ENCODE results near the gene UMODL1.

The UMODL1 gene, protein sequence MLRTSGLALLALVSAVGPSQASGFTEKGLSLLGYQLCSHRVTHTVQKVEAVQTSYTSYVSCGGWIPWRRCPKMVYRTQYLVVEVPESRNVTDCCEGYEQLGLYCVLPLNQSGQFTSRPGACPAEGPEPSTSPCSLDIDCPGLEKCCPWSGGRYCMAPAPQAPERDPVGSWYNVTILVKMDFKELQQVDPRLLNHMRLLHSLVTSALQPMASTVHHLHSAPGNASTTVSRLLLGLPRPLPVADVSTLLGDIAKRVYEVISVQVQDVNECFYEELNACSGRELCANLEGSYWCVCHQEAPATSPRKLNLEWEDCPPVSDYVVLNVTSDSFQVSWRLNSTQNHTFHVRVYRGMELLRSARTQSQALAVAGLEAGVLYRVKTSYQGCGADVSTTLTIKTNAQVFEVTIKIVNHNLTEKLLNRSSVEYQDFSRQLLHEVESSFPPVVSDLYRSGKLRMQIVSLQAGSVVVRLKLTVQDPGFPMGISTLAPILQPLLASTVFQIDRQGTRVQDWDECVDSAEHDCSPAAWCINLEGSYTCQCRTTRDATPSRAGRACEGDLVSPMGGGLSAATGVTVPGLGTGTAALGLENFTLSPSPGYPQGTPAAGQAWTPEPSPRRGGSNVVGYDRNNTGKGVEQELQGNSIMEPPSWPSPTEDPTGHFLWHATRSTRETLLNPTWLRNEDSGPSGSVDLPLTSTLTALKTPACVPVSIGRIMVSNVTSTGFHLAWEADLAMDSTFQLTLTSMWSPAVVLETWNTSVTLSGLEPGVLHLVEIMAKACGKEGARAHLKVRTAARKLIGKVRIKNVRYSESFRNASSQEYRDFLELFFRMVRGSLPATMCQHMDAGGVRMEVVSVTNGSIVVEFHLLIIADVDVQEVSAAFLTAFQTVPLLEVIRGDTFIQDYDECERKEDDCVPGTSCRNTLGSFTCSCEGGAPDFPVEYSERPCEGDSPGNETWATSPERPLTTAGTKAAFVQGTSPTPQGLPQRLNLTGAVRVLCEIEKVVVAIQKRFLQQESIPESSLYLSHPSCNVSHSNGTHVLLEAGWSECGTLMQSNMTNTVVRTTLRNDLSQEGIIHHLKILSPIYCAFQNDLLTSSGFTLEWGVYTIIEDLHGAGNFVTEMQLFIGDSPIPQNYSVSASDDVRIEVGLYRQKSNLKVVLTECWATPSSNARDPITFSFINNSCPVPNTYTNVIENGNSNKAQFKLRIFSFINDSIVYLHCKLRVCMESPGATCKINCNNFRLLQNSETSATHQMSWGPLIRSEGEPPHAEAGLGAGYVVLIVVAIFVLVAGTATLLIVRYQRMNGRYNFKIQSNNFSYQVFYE

GRCh38 chr21:42071146-42071737 lies at the start of gene UMODL1:
UMODL1 (plus strand) TSS chr21:42071317; CDS start chr21:42071317, 0 bp downstream.
- DNase-seq (ENCODE audit: low read depth) = no peak

DNA sequence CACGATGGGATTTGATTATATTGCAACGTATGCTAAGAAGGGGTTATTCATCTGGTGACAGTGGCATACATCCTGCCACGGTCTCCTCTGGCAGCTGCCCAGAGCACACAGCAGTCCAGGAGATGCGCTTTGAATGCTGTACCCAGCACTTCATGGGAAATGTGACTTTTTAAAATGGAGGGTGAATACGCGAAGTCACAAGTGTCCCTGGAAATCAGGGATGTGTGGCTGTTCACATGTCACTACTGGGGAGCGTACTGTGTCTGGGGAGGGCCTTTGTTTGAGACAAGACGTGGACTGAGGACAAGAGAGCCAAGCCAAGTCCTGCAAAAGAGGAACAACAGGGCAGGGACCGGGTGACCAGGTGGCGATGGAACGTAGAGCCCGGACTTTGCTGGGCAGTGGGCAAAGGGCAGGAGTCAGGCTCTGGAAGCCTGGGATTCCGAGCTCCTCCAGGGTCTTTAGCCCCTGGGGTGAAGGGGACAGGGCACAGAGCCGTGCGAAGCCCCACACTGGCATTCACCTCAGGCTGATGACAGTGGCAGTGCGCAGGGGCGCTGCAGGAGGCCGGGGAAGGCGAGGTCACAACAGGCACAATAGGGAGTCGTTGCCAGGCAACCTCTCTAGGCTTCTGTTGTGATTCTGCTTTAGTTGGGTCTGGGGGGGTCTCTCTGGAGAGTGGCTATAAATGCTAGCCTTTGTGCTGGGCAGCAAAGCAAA lies 49.6 kb upstream of the UMODL1 start:
- no peak for DNase-seq (ENCODE audit: low read depth)

GRCh38 chr21:42022091-42022430 lies 49.1 kb upstream of the UMODL1 start:
- no peak for DNase-seq (ENCODE audit: low read depth)

GRCh38 chr21:42022906-42023305 lies 48.2 kb upstream of the UMODL1 start:
- no peak for DNase-seq (ENCODE audit: low read depth)

DNA sequence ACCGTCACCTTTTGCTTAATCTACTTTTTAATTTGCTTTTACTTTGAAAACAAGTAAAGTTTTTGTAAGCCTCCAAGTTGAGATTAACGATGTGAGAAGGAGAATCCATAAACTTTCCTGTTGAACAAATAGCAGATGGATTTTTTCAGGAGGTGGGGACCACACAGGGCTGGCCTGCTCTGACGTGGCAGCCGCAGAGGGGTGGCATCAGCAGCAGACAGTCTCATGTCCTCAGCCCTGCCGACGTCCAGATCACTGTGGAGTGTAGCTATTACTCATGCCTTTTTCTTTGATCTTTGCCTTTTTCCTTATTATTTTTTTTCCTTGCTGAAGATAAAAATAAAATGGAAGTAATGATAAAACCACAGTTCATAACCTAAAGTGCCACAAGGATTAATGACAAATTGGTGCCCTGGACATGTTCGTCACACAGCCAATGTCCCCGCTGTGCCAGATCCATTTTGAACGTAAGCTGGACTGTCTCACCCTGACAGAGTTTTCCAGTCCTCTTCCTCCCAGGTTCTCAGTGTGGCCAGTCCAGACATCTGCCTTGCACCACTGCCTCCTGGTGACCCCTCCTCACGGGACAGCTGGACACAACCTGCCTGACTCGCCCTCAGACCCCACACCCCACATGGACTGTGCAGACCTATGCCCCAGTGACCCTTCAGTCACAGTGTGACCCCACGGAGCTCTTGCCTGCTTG lies 45.6 kb upstream of the UMODL1 start:
- no peak for DNase-seq (ENCODE audit: low read depth)

DNA sequence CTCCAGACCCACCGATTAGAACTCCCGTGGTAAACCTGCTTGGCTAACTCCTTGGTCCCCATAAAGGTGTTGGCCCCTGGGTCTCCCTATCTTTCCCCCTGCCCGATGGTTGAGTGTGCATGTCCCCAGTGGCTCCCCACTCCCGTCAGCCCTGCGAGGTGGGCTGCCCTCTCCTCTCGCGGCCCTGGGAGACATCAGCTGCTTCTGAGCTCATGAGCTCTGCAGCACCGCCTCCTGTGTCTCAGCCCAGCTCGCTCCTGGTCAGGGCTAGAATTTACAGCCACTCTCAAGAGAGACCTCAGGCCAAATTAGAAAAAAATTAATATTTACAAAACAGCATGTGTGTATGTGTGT lies 45.1 kb upstream of the UMODL1 start:
- DNase-seq (ENCODE audit: low read depth) = no peak

DNA sequence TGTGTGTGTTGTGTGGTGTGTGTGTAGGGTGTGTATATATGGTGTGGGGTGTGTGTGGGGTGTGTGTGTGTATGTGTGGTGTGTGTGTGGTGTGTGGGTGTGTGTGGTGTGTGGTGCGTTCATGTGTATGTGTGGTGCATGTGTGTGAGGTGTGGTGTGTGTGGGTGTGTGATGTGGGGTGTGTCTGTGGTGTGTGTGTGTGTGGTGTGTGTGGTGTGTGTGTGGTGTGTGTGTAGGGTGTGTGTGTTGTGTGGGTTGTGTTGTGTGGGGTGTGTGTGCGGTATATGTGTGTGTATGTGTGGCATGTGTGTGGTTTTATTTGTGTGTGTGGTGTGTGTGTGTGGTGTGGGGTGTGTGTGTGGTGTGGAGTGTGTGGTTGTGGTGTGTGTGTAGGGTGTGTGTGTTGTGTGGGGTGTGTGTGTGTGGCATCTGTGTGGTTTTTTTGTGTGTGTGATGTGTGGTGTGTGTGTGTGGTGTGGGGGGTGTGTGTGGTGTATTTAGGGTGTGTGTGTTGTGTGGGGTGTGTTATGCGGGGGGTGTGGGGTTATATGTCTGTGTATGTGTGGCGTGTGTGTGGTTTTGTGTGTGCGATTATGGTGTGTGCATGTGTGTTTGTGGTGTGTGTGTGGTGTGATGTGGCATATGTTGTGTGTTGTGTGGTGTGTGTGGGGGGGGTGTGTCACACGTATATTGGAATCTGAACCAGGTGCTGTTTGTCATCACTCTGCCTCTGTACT lies 43.9 kb upstream of the UMODL1 start:
- DNase-seq (ENCODE audit: low read depth) = no peak

- DNase-seq (ENCODE audit: low read depth) = no peak
Observed at GRCh38 chr21:42027822-42028765, 43.0 kb upstream of the UMODL1 start.

- DNase-seq (ENCODE audit: low read depth) = no peak
Observed at GRCh38 chr21:42028766-42029425, 42.2 kb upstream of the UMODL1 start.

DNA sequence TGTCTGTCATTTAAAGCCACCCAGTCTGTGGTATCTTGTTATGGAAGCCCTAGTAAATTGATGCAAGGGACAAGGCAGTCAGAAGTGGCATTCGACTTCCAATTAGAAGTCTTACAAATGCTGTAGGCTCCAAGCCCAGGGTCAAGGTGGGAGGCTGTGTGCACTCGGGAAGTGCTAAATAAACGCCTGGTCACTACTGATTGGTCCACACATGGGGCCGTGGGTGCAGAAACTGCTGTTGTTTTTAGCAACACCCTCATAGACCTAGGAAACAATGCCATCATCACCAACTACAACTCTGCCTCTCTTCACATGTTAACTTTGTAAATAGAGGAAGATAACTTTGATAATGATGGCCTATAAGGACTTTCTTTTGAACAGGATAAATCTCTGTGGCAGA lies 40.8 kb upstream of the UMODL1 start:
- DNase-seq (ENCODE audit: low read depth) = no peak

GRCh38 chr21:42031241-42031640 lies 39.9 kb upstream of the UMODL1 start:
- DNase-seq (ENCODE audit: low read depth) = no peak

DNA sequence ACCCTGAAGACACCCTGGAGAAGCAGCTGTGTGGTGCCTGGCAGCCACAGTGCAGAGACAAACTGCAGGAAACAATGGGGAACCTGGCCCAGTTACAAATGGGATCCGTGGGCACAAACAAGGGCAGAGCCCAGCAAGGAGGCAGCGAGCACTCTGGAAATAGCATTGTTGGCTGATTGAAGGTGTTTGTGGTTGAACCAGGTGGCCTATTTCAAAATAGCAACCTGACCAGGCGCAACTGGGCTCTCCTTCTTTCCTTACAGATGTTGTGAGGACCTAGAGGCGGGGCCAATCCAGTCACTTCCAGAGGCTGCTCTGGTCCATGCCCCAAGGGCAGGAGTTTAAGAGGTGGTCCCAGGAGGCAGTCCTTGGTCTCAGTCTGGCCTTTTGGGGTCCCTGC lies 39.3 kb upstream of the UMODL1 start:
- DNase-seq (ENCODE audit: low read depth) = no peak

DNA sequence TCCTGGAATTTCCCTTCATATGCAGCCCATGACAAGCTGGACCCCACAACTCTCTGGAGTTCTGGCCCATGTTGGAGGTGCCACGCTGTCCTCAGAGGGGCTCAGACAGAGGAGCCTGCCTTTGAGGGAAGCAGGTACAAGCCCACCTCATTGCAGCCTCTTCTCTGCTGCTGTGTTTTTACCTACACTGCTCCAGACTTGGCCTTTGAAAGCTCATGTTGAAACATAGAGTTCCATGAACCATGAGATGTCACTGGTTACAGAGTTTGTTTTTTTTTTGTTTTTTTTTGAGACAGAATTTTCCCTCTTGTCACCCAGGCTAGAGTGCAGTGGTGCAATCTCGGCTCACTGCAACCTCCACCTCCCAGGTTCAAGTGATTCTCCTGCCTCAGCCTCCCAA lies 38.9 kb upstream of the UMODL1 start:
- DNase-seq (ENCODE audit: low read depth) = no peak

DNA sequence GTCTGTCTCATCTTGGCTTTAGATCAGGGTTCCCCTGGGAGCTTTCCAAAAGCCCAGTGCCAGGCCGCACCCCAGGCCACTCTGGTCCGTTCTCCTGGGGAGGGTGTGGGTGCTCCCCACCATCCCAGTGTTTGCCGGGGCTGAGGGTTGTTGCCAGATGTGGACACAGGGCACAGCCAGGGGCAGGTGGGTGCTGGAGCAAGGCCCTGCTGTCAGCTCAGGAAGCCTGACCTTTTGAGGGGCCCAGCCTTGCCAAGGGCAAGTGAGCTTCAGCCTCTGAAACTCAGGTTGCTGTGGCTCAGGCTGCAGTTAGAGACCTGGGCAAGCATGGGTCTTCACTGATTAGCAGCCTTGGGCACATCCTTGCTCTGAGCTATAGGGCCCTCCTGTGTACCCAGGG lies 38.1 kb upstream of the UMODL1 start:
- no peak for DNase-seq (ENCODE audit: low read depth)

DNA sequence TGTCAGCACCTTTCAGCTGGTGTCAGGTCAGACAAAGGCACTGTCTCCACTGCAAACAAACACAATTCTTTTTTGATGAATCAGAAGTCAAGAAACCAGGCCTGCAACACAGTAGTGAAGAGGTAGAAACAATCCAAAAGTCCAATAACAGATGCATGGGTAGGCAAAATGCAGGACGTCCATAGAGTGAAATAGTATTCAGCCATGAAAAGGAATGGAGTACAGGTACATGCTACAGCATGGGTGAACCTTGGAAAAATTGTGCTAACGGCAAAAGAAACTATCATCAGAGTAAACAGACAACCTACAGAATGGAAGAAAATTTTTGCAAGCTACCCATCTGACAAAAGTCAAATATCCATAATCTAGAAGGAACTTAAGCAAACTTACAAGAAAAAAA lies 34.8 kb upstream of the UMODL1 start:
- no peak for DNase-seq (ENCODE audit: low read depth)

DNA sequence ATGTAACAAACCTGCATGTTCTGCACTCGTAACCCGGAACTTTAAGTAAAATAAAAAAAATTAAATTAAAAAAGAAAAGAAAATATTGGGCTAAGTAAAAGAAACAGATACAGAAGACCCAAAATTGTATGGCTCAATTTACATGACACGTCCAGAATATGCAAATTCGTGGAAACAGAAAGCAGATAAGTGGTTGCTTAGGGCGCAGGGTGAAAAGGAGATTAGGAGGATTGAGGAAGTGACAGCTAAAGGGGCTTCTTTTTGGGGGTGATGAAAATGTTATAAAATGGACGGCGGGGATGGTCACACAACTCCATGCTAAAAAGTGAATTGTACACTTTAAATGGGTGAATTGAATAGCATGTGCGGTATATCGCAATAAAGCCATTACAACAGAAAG lies 33.6 kb upstream of the UMODL1 start:
- no peak for DNase-seq (ENCODE audit: low read depth)

DNA sequence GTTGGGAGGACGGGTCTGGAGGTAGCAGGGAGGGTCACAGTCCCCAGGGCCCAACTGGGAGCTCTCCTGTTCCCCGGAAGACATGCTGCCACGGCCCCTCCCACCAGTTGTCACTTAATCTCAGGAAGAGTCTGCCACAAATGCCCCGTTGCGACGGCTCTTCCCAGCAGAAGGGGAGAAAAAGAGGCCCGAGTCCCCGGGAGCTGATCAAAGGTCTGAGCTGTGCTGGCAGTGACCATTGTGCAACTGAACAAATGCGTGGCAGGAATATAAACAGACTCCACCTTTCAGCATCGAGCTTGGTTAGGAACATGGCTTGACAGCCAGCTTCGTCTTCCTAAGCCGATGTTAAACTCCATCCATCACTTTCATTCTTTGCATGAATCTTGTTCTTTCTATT lies 33.2 kb upstream of the UMODL1 start:
- DNase-seq (ENCODE audit: low read depth) = no peak

GRCh38 chr21:42038393-42038792 lies 32.7 kb upstream of the UMODL1 start:
- no peak for DNase-seq (ENCODE audit: low read depth)

Measured in stimulated activated CD8-positive, alpha-beta memory T cell treated with anti-CD3 and anti-CD28 coated beads, Interleukin-4, amount 100 ng/mL, for 24 hours (primary cell).